ENCODE data around the gene DNAJC13. TPM values are rescaled to one million over a fixed set of nuclear protein-coding genes. Genes with fewer than 3 reads are reported as not detected.

DNAJC13 gene
- total RNA-seq, 1 donor from 2014 or later, result 48.5 TPM

DNA sequence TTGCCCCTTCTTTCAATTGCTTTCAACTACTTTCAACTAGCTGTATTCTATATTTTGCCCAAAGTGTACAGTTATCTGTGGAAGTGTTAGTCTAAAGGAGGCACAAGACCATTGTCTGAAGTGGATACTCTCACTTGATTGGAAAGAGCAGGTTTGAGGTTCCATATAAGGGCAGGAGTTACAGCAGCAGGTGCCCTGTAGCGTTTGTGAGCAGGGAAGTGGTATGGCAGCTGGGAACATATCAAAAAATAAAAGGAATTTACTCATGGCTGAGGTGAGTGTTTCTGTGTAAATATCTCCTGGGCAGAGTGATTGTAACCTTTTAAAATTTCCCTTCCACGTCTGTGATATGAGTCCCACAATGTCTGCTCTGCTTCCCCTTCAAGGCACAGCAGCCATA lies 38.5 kb upstream of the DNAJC13 start:
- H3K27ac Mint-ChIP-seq (ENCODE audit: unreplicated experiment), result no peak overlapping the region
- H3K27me3 Mint-ChIP-seq (ENCODE audit: unreplicated experiment), result peaks cover 9% of the 10 kb centered on the region
- H3K4me3 Mint-ChIP-seq (ENCODE audit: unreplicated experiment), result no peak overlapping the region
- H3K4me1 Mint-ChIP-seq (ENCODE audit: low read depth, unreplicated experiment), result no peaks in the 10 kb centered on the region
- peaks cover 7% of the 10 kb centered on the region for H3K9me3 Mint-ChIP-seq (ENCODE audit: unreplicated experiment)
- DNase-seq, result no peak
- TF ChIP-seq, protein P1, sequence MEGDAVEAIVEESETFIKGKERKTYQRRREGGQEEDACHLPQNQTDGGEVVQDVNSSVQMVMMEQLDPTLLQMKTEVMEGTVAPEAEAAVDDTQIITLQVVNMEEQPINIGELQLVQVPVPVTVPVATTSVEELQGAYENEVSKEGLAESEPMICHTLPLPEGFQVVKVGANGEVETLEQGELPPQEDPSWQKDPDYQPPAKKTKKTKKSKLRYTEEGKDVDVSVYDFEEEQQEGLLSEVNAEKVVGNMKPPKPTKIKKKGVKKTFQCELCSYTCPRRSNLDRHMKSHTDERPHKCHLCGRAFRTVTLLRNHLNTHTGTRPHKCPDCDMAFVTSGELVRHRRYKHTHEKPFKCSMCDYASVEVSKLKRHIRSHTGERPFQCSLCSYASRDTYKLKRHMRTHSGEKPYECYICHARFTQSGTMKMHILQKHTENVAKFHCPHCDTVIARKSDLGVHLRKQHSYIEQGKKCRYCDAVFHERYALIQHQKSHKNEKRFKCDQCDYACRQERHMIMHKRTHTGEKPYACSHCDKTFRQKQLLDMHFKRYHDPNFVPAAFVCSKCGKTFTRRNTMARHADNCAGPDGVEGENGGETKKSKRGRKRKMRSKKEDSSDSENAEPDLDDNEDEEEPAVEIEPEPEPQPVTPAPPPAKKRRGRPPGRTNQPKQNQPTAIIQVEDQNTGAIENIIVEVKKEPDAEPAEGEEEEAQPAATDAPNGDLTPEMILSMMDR (IDR thresholded peaks at IDR 0.05; ENCODE audit: partially characterized antibody, unreplicated experiment), result no peak
- peaks cover 10% of the 10 kb centered on the region for H3K36me3 Mint-ChIP-seq (ENCODE audit: unreplicated experiment)

DNA sequence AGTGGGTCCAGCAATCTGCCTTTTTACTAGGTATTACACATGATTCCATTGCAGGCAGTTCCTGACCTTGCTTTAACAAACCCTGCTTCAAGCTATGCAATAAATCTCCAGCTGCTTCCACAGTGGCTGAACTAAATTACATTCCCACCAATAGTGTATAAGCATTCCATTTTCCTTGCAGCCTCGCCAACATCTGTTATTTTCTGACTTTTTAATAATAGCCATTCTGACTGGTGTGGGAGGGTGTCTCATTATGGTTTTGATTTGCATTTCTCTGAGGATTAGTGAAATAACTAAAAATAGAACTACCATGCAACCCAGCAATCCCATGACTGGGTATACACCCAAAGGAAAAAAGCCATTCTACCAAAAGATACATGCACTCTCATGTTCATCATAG lies 36.4 kb upstream of the DNAJC13 start:
- TF ChIP-seq, protein P1 (IDR thresholded peaks at IDR 0.05; ENCODE audit: partially characterized antibody, unreplicated experiment), result no peak
- H3K36me3 Mint-ChIP-seq (ENCODE audit: unreplicated experiment), result peaks cover 10% of the 10 kb centered on the region
- peaks cover 9% of the 10 kb centered on the region for H3K27me3 Mint-ChIP-seq (ENCODE audit: unreplicated experiment)
- H3K9me3 Mint-ChIP-seq (ENCODE audit: unreplicated experiment), result peaks cover 7% of the 10 kb centered on the region
- DNase-seq, result no peak
- H3K4me1 Mint-ChIP-seq (ENCODE audit: low read depth, unreplicated experiment), result no peaks in the 10 kb centered on the region
- no peak overlapping the region for H3K4me3 Mint-ChIP-seq (ENCODE audit: unreplicated experiment)
- no peak overlapping the region for H3K27ac Mint-ChIP-seq (ENCODE audit: unreplicated experiment)

DNA sequence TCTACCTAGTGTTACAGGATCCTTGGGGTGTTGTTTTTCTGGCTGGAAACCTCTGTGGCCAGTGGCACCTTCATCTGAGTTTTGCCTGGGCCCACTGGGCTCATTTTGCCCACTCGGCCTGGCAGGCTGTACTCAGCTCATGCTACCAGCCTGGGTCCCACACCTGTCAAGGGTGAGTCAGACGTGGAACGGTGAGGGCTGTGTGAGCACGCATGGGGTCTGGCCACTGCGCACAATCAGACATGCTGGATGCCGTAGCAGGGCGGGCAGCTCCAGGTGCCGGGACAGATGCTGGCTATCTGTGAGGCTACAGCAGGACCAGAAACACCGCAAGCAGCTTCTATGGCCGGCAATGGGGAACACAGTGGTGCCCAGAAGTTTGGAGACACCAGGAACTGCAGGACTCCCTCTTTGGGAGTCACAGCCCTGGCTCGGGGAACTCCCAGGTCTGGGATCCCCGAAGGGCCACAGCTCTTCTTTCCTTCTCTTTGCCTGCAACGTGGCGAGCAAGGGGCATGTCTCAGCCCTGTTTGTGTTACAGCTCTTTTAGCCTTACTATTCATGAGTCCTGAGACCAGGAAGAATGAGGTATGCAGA lies 35.9 kb upstream of the DNAJC13 start:
- Mint-ChIP-seq H3K36me3 (ENCODE audit: unreplicated experiment) (peaks cover 10% of the 10 kb centered on the region), H3K27ac (ENCODE audit: unreplicated experiment) (no peak overlapping the region), H3K9me3 (ENCODE audit: unreplicated experiment) (peaks cover 7% of the 10 kb centered on the region), H3K4me3 (ENCODE audit: unreplicated experiment) (no peak overlapping the region), H3K4me1 (ENCODE audit: low read depth, unreplicated experiment) (no peaks in the 10 kb centered on the region), H3K27me3 (ENCODE audit: unreplicated experiment) (peaks cover 9% of the 10 kb centered on the region)
- TF ChIP-seq, protein P1 (IDR thresholded peaks at IDR 0.05; ENCODE audit: partially characterized antibody, unreplicated experiment), result no peak
- no peak for DNase-seq

DNA sequence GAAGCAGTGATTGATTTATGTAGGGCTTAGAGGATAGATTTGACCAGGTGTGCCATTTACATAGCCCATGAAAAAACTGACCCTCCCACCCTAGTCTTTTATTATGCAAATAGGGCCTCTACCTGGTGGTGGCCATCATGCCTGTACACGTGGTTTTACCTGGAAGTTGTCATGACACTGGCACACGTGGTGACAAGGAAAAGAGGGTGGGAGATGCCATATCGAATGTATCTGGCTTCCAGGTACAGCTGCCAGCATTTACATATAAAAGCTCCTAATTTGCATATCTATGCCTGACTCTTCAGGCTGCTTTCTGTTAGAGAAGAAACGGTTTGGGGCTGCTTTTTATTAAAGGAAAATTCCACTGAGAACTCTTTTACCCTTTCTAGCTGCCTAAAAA lies 35.0 kb upstream of the DNAJC13 start:
- DNase-seq, result no peak
- Mint-ChIP-seq H3K36me3 (ENCODE audit: unreplicated experiment) (peaks cover 8% of the 10 kb centered on the region), H3K4me1 (ENCODE audit: low read depth, unreplicated experiment) (no peaks in the 10 kb centered on the region), H3K4me3 (ENCODE audit: unreplicated experiment) (no peak overlapping the region), H3K27ac (ENCODE audit: unreplicated experiment) (no peak overlapping the region), H3K27me3 (ENCODE audit: unreplicated experiment) (peaks cover 3% of the 10 kb centered on the region), H3K9me3 (ENCODE audit: unreplicated experiment) (peaks cover 5% of the 10 kb centered on the region)
- TF ChIP-seq, protein P1 (IDR thresholded peaks at IDR 0.05; ENCODE audit: partially characterized antibody, unreplicated experiment), result no peak

DNA sequence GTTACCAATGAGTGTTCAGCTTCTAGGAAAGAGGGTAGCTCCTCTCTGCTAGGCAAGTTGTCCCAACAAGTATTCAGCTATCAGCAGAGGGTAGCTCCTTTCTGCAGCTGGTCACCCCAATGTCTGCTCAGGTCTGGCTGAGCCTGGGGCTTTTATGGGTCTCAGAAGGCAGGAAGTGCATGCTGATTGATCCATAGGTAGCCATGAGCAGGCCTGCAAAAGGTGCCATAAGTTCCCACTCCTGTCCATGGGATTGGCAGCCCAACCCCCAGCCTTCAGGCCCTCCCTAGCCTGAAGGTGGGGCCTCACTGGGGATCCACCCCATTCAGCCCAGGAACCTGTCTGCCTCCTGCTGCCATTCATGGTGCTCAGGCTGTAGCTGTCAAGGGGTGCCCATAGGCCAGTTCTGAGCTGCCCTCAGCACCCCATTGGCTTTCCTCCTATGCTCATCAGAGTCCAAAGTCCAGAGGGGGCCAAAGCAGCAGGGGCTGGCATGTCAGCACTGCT lies 34.6 kb upstream of the DNAJC13 start:
- Mint-ChIP-seq H3K4me1 (ENCODE audit: low read depth, unreplicated experiment) (no peaks in the 10 kb centered on the region), H3K9me3 (ENCODE audit: unreplicated experiment) (peaks cover 2% of the 10 kb centered on the region), H3K27ac (ENCODE audit: unreplicated experiment) (no peak overlapping the region), H3K4me3 (ENCODE audit: unreplicated experiment) (no peak overlapping the region), H3K36me3 (ENCODE audit: unreplicated experiment) (peaks cover 4% of the 10 kb centered on the region), H3K27me3 (ENCODE audit: unreplicated experiment) (peaks cover 3% of the 10 kb centered on the region)
- no peak for DNase-seq
- TF ChIP-seq, protein P1 (IDR thresholded peaks at IDR 0.05; ENCODE audit: partially characterized antibody, unreplicated experiment), result no peak

All from glutamatergic neuron (in vitro differentiated cells).